Measurements from ENCODE around the gene SAMD4A. TPM values are rescaled to one million over a fixed set of nuclear protein-coding genes. Genes with fewer than 3 reads are reported as not detected.
A peak's percentile ranks its signal among the peaks of the same experiment; 100 is the strongest.

Gene SAMD4A
- total RNA-seq, 1 donor from 2014 or later = 4.7 TPM

DNA sequence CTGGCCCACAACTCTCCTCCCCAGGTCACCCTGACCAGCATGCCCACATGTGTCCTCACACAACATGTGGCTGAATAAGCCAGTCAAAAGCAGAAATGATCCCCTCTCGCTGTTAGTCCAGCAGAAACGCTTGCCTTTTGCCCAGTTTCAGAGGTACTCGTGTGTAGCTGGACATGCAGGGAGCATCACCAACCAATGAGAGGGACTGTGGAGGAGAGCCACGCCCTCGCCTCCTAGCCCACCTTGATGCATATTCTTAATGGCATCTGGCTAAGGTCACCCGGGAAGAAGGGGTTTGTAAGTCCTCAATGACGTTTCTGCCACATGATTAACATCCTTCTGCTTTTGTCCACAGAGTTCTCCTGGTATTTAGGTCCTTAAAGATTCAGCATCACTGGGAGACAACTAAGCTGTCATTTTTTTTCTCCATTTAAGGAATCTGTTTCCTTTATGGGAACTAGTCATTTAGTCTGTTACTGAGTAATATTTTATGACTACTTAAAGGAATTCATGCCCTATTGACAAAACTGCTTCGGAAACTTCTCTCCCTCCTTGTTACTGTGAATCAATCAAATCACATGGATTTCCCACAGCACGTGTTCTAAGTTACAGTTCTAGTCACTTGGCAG, 201.7 kb downstream of the SAMD4A start:
- no peaks in the 10 kb centered on the region for H3K9me3 Mint-ChIP-seq
- no peak for DNase-seq (ENCODE audit: low read depth, low spot score)
- H3K27me3 Mint-ChIP-seq (ENCODE audit: low read depth) = no peaks in the 10 kb centered on the region
- TF ChIP-seq, protein P1, sequence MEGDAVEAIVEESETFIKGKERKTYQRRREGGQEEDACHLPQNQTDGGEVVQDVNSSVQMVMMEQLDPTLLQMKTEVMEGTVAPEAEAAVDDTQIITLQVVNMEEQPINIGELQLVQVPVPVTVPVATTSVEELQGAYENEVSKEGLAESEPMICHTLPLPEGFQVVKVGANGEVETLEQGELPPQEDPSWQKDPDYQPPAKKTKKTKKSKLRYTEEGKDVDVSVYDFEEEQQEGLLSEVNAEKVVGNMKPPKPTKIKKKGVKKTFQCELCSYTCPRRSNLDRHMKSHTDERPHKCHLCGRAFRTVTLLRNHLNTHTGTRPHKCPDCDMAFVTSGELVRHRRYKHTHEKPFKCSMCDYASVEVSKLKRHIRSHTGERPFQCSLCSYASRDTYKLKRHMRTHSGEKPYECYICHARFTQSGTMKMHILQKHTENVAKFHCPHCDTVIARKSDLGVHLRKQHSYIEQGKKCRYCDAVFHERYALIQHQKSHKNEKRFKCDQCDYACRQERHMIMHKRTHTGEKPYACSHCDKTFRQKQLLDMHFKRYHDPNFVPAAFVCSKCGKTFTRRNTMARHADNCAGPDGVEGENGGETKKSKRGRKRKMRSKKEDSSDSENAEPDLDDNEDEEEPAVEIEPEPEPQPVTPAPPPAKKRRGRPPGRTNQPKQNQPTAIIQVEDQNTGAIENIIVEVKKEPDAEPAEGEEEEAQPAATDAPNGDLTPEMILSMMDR (conservative IDR thresholded peaks at IDR 0.05) = no peak
- no peak overlapping the region for H3K4me3 Mint-ChIP-seq
- H3K36me3 Mint-ChIP-seq (ENCODE audit: low read depth) = no peaks in the 10 kb centered on the region
- no peak overlapping the region for H3K27ac Mint-ChIP-seq (ENCODE audit: unreplicated experiment)
- peaks cover 13% of the 10 kb centered on the region for H3K4me1 Mint-ChIP-seq

DNA sequence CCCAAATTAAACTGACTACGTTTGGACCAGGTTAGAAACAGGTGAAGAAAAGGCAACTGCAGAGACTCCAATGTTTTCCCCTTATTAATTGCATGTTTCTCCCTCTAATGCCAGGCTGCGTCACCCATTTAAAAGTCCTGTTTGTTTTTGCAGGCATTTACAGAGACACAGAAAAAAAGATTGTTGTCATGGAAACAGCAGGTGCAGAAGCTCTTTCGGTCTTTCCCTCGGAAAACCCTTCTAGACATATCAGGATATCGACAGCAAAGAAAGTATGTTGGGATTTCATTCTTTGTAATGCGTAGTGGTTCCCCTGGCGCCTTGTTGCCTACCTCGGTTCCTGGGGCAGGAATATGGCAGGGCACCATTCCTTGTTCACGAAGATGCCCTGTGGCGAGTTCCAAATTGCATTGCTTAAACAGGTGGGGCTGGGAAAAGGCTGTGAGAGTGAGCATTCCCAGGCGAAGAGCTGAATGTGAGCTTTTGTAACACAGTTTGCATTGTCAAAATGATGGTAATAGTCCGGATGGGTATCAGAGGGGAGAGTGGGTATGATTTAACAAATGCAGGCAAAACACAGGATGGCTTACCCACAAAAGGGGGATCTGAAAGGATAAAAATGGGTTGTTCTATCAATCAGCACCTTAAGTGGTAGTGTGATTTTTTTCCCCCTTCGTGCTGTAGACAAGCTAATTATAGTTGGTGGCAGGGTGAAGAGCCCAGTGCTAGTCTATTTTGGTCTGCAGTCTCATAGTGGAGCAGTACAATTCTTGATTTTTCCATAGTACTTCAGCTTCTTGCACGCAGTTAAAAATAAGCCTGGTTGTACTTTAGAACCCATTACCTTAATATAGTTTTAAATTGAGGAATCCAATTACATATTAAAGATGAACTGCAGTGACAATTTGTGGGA, 203.3 kb downstream of the SAMD4A start:
- Mint-ChIP-seq H3K4me1 (peaks cover 18% of the 10 kb centered on the region), H3K36me3 (ENCODE audit: low read depth) (no peaks in the 10 kb centered on the region), H3K27me3 (ENCODE audit: low read depth) (no peaks in the 10 kb centered on the region), H3K27ac (ENCODE audit: unreplicated experiment) (no peak overlapping the region), H3K4me3 (no peak overlapping the region), H3K9me3 (no peaks in the 10 kb centered on the region)
- TF ChIP-seq, protein P1 (conservative IDR thresholded peaks at IDR 0.05) = no peak
- DNase-seq (ENCODE audit: low read depth, low spot score) = no peak

DNA sequence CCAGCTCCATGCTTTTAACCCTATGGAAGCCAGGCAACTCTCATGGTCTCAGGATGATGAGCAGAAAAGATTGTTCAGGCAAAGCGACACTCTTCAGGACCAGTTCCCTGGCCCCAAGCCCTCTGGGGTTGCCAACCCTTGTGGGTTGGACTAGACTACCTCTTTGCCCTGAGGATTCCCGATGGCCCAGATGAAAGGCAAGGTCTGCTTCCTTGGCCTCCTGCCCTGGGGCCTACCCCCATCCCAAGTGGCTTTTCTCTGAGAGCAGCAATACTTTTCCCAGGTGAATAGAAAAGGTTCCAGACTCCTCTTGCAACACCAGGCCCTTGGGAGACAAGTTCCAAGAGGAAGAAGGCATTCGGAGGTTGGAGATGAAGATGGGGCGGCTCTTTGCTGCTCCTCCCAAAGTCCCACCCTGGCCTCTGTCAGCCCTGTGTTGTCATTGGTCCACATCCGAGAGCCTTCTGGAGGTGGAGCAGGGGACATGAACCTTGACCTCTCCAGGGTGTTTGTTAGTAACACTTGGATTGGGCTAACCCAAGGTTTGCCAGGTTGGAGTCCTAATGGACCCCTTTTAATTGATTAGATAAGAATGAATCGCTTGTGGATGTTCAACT, 204.6 kb downstream of the SAMD4A start:
- Mint-ChIP-seq H3K4me1 (peaks cover 18% of the 10 kb centered on the region), H3K4me3 (no peak overlapping the region), H3K27me3 (ENCODE audit: low read depth) (no peaks in the 10 kb centered on the region), H3K36me3 (ENCODE audit: low read depth) (no peaks in the 10 kb centered on the region), H3K9me3 (no peaks in the 10 kb centered on the region), H3K27ac (ENCODE audit: unreplicated experiment) (no peak overlapping the region)
- DNase-seq (ENCODE audit: low read depth, low spot score) = no peak
- TF ChIP-seq, protein P1 (conservative IDR thresholded peaks at IDR 0.05) = no peak

DNA sequence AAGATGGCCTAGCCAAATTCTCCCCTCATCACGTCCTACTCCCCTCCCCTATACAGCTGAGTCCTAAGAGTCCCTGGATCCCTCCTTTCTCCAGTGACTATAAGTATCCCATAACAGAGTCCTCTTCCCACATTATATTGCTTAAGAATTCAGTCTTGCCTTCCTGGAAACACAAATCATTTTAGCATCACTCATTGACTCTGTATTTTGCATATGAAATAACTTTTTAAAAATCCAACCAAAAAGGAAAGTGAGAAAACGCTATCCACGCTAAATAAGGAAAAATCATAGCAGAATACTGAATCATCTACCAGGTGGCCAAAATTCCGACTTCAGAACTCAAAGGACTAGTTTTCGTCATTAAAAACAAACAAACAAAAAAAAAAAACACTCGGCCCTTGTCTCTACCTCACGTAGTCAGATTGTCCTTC, 205.5 kb downstream of the SAMD4A start:
- Mint-ChIP-seq H3K36me3 (ENCODE audit: low read depth) (no peaks in the 10 kb centered on the region), H3K27ac (ENCODE audit: unreplicated experiment) (peak overlapping the region; percentile 31), H3K9me3 (no peaks in the 10 kb centered on the region), H3K4me3 (no peak overlapping the region), H3K4me1 (peaks cover 18% of the 10 kb centered on the region), H3K27me3 (ENCODE audit: low read depth) (no peaks in the 10 kb centered on the region)
- no peak for DNase-seq (ENCODE audit: low read depth, low spot score)
- TF ChIP-seq, protein P1 (conservative IDR thresholded peaks at IDR 0.05) = no peak

DNA sequence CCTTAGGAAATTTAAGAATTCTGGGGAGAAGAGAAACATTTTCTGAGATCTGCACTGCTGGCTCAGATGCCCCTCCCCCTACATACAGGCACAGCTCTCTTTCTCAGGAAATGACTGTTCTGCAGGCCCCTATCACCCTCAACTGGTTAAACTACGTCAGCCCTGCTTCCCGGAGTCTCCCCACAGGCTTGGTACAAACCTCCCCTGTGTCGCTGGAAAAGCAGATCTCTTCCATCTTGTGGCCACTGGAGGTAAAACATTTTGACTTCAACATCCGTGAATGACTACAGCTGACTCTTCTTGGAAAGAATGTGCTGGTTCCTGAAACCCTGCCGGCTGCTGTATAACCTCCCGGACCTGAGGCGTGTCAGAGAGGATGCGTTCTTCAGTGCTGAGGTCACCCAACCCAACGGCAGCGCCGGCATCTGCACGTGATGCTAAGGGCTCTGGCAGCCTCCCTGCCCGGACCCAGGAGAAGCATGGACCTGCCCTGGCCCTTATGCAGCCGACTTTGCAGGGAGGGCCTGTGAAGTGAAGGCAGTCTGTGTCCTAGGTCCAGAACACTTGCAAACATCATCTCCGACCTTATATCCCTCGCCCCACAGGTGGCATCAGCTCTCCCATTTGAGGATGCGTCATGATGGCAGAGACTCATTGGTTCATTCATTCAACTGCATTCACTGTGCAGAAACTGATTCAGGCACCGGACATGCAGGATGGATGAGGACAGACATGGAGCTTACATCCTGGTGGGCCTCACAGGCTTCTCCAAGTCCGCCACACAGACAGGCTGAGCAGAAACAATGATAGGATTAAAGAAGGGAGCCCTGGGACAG, 206.5 kb downstream of the SAMD4A start:
- H3K9me3 Mint-ChIP-seq = no peaks in the 10 kb centered on the region
- TF ChIP-seq, protein P1 (conservative IDR thresholded peaks at IDR 0.05) = peak; percentile 72
- no peaks in the 10 kb centered on the region for H3K36me3 Mint-ChIP-seq (ENCODE audit: low read depth)
- DNase-seq (ENCODE audit: low read depth, low spot score) = peak; percentile 57
- peaks cover 18% of the 10 kb centered on the region for H3K4me1 Mint-ChIP-seq
- peak overlapping the region; percentile 62 for H3K27ac Mint-ChIP-seq (ENCODE audit: unreplicated experiment)
- H3K4me3 Mint-ChIP-seq = no peak overlapping the region
- no peaks in the 10 kb centered on the region for H3K27me3 Mint-ChIP-seq (ENCODE audit: low read depth)
